Spleen (tissue), 11 donors: ENCODE measurements around the gene CELF3. TPM values are rescaled to one million over a fixed set of nuclear protein-coding genes. Genes with fewer than 3 reads are reported as not detected.
"Not testable (repeated sequence)": the region's sequence is repeated elsewhere in the genome, so short reads cannot be mapped to it uniquely, and the experiment has no call there.

Experiments
- DNase-seq: peaks from one replicate; pipeline ENCODE4 v3.0.0-alpha.2; 2020
- H3K27ac ChIP-seq, 8 donors: fragments of 200-600 bp; sonication (generic) in 7 of 8; 1 replicate in 4 of 8; 2 replicates in 4 of 8; pipeline versions ENCODE4 v1.5.0 to v1.8.0; 2016 to 2021; ENCODE audit warnings: inconsistent platforms in 4 of 8, mild to moderate bottlenecking in 4 of 8, moderate library complexity in 1 of 8
- H3K27me3 ChIP-seq, 7 donors: fragments of 200-600 bp; sonication (generic) in 6 of 7; replicated peaks in 1 of 7; 1 replicate in 4 of 7; 2 replicates in 3 of 7; pipeline versions ENCODE4 v1.5.0 to v1.8.0; 2016 to 2021; ENCODE audit warnings: inconsistent platforms in 3 of 7, mild to moderate bottlenecking in 1 of 7
- H3K36me3 ChIP-seq, 6 donors: fragments of 200-600 bp; sonication (generic) in 5 of 6; 1 replicate in 4 of 6; 2 replicates in 2 of 6; pipeline versions ENCODE4 v1.5.0 to v1.8.0; 2016 to 2021; ENCODE audit warnings: inconsistent platforms in 2 of 6
- H3K4me1 ChIP-seq, 6 donors: fragments of 200-600 bp; sonication (generic) in 5 of 6; 1 replicate in 3 of 6; 2 replicates in 3 of 6; pipeline versions ENCODE4 v1.5.0 to v1.8.0; 2016 to 2021; ENCODE audit warnings: inconsistent platforms in 3 of 6
- H3K4me3 ChIP-seq, 8 donors: fragments of 200-600 bp; sonication (generic) in 7 of 8; 1 replicate in 4 of 8; 2 replicates in 4 of 8; pipeline versions ENCODE4 v1.5.0 to v1.8.0; 2016 to 2021; ENCODE audit warnings: inconsistent platforms in 4 of 8, mild to moderate bottlenecking in 4 of 8, moderate library complexity in 2 of 8
- H3K9me3 ChIP-seq, 8 donors: fragments of 200-600 bp; sonication (generic) in 7 of 8; 1 replicate in 4 of 8; 2 replicates in 4 of 8; pipeline versions ENCODE4 v1.5.0 to v1.8.0; 2016 to 2021; ENCODE audit warnings: inconsistent platforms in 4 of 8
- CTCF ChIP-seq, 11 experiments: fragments of 200-600 bp in 7 of 11; fragments of 450-650 bp in 4 of 11; sonication (generic) in 4 of 11; IDR thresholded peaks in 8 of 11; conservative IDR thresholded peaks in 3 of 11; 1 replicate in 7 of 11; 2 replicates in 4 of 11; pipeline versions ENCODE4 v1.4.0 to v1.8.0; 2016 to 2021; ENCODE audit warnings: antibody characterized with exemption in 11 of 11, inconsistent platforms in 4 of 11, mild to moderate bottlenecking in 1 of 11
- POLR2A ChIP-seq, 3 donors: fragments of 450-650 bp; IDR thresholded peaks; one replicate each; pipeline ENCODE4 v1.5.1; 2017; ENCODE audit warnings: antibody characterized with exemption in 3 of 3, mild to moderate bottlenecking in 1 of 3
- POLR2AphosphoS5 ChIP-seq, 3 donors: sonication (generic); formaldehyde crosslinking; IDR thresholded peaks; one replicate each; pipeline ENCODE4 v1.5.1; 2017; ENCODE audit warnings: antibody characterized with exemption in 3 of 3
- WGBS, 5 donors: extraction: QIAGEN DNeasy Blood & Tissue Kit in 3 of 5; methylation state at CpG; one replicate each; pipeline versions ENCODE4 v1.1.5 to v1.1.7; 2013 to 2018; 5-methylcytosine and 5-hydroxymethylcytosine counted together
- intact Hi-C: fragments of 100-400 bp; cut with DNase I; formaldehyde crosslinking; loops from one replicate; pipeline ENCODE4 v1.15.0; 2023; ENCODE audit warnings: low total_unique reads
- polyA plus RNA-seq, 3 donors: library from polyadenylated mRNA; stranded (reverse); fragments of 200-250 nt; gene quantifications; one replicate each; pipeline ENCODE4 v1.2.1, GENCODE V29; 2013
- total RNA-seq, 7 donors: library from RNA; depleted of rRNA in 3 of 7; stranded (reverse); fragments of >200 nt in 3 of 7; fragmentation: NEBNext Ultra II Directional in 4 of 7; extraction: Animal tissue kit (Norgen Biotek cat#: 25700) in 4 of 7; gene quantifications; one replicate each; pipeline versions ENCODE4 v1.1.0 to v1.2.1, GENCODE V29; 2016 to 2021
- donor health status: healthy with polysubstance abuse.
- donor health status: DM: no; HTN: no; CAD: no; lungs with moderate emphysema.
- donor health status: DM: no; HTN: no; CAD: no.
- donor health status: Bipolar disorder and iron deficiency.
- donor health status: healthy.
- donor health status: DM: no; HTN: no; CAD: no.
- donor health status: DM: yes; HTN: yes; CAD: no.

CELF3 gene
- total and polyA plus RNA-seq, 10 donors = 0.02 to 0.40 TPM; not detected in 8

GRCh38 chr1:151684128-151684527, 32.5 kb downstream of the CELF3 start:
- DNase-seq = no peak
- Histone ChIP-seq H3K4me1 (peaks cover 0 to 20% (median 0%) of the 10 kb centered on the region in 6 donors), H3K27ac (no peak overlapping the region), H3K27me3 (no peaks in the 10 kb centered on the region), H3K4me3 (no peak overlapping the region), H3K36me3 (peaks cover 0 to 88% (median 22%) of the 10 kb centered on the region in 6 donors), H3K9me3 (no peaks in the 10 kb centered on the region)
- no peak for TF ChIP-seq POLR2A (IDR thresholded peaks at IDR 0.05)
- TF ChIP-seq CTCF (IDR thresholded peaks at IDR 0.05 in 8 of 11, conservative IDR thresholded peaks at IDR 0.05 in 3 of 11) = no peak
- TF ChIP-seq POLR2AphosphoS5 (IDR thresholded peaks at IDR 0.05) = no peak
- WGBS, 5 donors = 74 to 98% (median 96%) methylated on average over 2 of the region's 2 CpGs
- intact Hi-C loops = no loop called here

- WGBS, 5 donors = 92 to 97% (median 95%) methylated on average over 7 of the region's 7 CpGs
- H3K27ac ChIP-seq, intact Hi-C loops, H3K27me3 ChIP-seq, DNase-seq, H3K9me3 ChIP-seq, H3K4me3 ChIP-seq: not testable (repeated sequence)
- Histone ChIP-seq H3K4me1 (peaks cover 0 to 20% (median 0%) of the 10 kb centered on the region in 6 donors), H3K36me3 (peaks cover 0 to 91% (median 22%) of the 10 kb centered on the region in 6 donors)
These were observed 33.7 kb downstream of the CELF3 start for GRCh38 chr1:151682901-151683300.

GRCh38 chr1:151681923-151682322, 34.7 kb downstream of the CELF3 start:
- TF ChIP-seq CTCF (IDR thresholded peaks at IDR 0.05 in 8 of 11, conservative IDR thresholded peaks at IDR 0.05 in 3 of 11) (no peak), POLR2AphosphoS5 (IDR thresholded peaks at IDR 0.05) (no peak), POLR2A (IDR thresholded peaks at IDR 0.05) (no peak)
- H3K36me3 ChIP-seq = peaks cover 0 to 84% (median 23%) of the 10 kb centered on the region in 6 donors
- WGBS, 5 donors = 93 to 96% (median 95%) methylated on average over 2 of the region's 2 CpGs
- H3K9me3 ChIP-seq = no peaks in the 10 kb centered on the region
- H3K4me1 ChIP-seq = peaks cover 0 to 20% (median 0%) of the 10 kb centered on the region in 6 donors
- H3K27me3 ChIP-seq = no peaks in the 10 kb centered on the region
- intact Hi-C loops = no loop called here
- no peak for DNase-seq
- no peak overlapping the region for H3K27ac ChIP-seq
- no peak overlapping the region for H3K4me3 ChIP-seq

GRCh38 chr1:151680826-151681225, 35.8 kb downstream of the CELF3 start:
- WGBS, 5 donors = 31 to 60% (median 40%) methylated on average over 3 of the region's 3 CpGs
- Histone ChIP-seq H3K4me3 (no peak overlapping the region), H3K36me3 (peaks cover 0 to 76% (median 22%) of the 10 kb centered on the region in 6 donors), H3K27me3 (no peaks in the 10 kb centered on the region), H3K27ac (no peak overlapping the region), H3K9me3 (no peaks in the 10 kb centered on the region), H3K4me1 (peaks cover 0 to 20% (median 0%) of the 10 kb centered on the region in 6 donors)
- no peak for TF ChIP-seq POLR2A (IDR thresholded peaks at IDR 0.05)
- TF ChIP-seq POLR2AphosphoS5 (IDR thresholded peaks at IDR 0.05) = no peak
- no peak for TF ChIP-seq CTCF (IDR thresholded peaks at IDR 0.05 in 8 of 11, conservative IDR thresholded peaks at IDR 0.05 in 3 of 11)
- no peak for DNase-seq
- intact Hi-C loops = no loop called here

- no peak overlapping the region for H3K4me3 ChIP-seq
- no peak overlapping the region for H3K27ac ChIP-seq
- WGBS, 5 donors = 71 to 87% (median 78%) methylated on average over 4 of the region's 4 CpGs
- peaks cover 0 to 20% (median 0%) of the 10 kb centered on the region in 6 donors for H3K4me1 ChIP-seq
- H3K9me3 ChIP-seq = no peaks in the 10 kb centered on the region
- TF ChIP-seq CTCF (IDR thresholded peaks at IDR 0.05 in 8 of 11, conservative IDR thresholded peaks at IDR 0.05 in 3 of 11) (no peak), POLR2AphosphoS5 (IDR thresholded peaks at IDR 0.05) (no peak)
- intact Hi-C loops = no loop called here
- no peak for DNase-seq
- no peaks in the 10 kb centered on the region for H3K27me3 ChIP-seq
- peaks cover 0 to 72% (median 19%) of the 10 kb centered on the region in 6 donors for H3K36me3 ChIP-seq
These were observed 36.2 kb downstream of the CELF3 start for GRCh38 chr1:151680391-151680790.
